HL-60 (cell line): ENCODE data around the gene ZNF280D.

Experiments
- DNase-seq, 2 experiments: peaks; one replicate each; pipeline ENCODE4 v3.0.0-alpha.2; 2010 to 2020; ENCODE audit warnings: low read depth in 1 of 2, low spot score in 1 of 2
- H3K27ac ChIP-seq: fragments of 250-450 bp; sonication (Bioruptor Pico); replicated peaks from 2 replicates; pipeline ENCODE4 v1.5.1; 2020; ENCODE audit warnings: mild to moderate bottlenecking, moderate library complexity
- H3K27me3 ChIP-seq: fragments of 250-450 bp; sonication (Bioruptor Pico); 2 replicates; pipeline ENCODE4 v1.5.1; 2021; ENCODE audit warnings: mild to moderate bottlenecking, moderate library complexity; ENCODE audit not compliant: insufficient read depth, poor library complexity, severe bottlenecking
- H3K4me3 ChIP-seq: replicated peaks from 2 replicates; pipeline ENCODE4 v1.5.1; 2011; ENCODE audit warnings: mild to moderate bottlenecking, control low read depth, low read length; ENCODE audit not compliant: insufficient read depth
- GABPA ChIP-seq: IDR thresholded peaks from 2 replicates; pipeline ENCODE4 v1.6.1; 2012; ENCODE audit warnings: low read depth
- POLR2AphosphoS5 ChIP-seq: IDR thresholded peaks from 2 replicates; pipeline ENCODE4 v1.6.1; 2012; ENCODE audit warnings: low read depth
- SPI1 ChIP-seq: IDR thresholded peaks from 2 replicates; pipeline ENCODE4 v1.6.1; 2012; ENCODE audit warnings: low read depth, mild to moderate bottlenecking, borderline replicate concordance
- TF ChIP-seq, protein P1 (sequence below): IDR thresholded peaks from one replicate; pipeline ENCODE4 v1.5.1; 2011; ENCODE audit warnings: low read length, control low read depth, inconsistent platforms; ENCODE audit not compliant: insufficient read depth
- TF ChIP-seq, protein P2 (sequence below): IDR thresholded peaks from 2 replicates; pipeline ENCODE4 v1.6.1; 2012; ENCODE audit warnings: low read depth; ENCODE audit not compliant: insufficient replicate concordance

The ZNF280D gene

DNA sequence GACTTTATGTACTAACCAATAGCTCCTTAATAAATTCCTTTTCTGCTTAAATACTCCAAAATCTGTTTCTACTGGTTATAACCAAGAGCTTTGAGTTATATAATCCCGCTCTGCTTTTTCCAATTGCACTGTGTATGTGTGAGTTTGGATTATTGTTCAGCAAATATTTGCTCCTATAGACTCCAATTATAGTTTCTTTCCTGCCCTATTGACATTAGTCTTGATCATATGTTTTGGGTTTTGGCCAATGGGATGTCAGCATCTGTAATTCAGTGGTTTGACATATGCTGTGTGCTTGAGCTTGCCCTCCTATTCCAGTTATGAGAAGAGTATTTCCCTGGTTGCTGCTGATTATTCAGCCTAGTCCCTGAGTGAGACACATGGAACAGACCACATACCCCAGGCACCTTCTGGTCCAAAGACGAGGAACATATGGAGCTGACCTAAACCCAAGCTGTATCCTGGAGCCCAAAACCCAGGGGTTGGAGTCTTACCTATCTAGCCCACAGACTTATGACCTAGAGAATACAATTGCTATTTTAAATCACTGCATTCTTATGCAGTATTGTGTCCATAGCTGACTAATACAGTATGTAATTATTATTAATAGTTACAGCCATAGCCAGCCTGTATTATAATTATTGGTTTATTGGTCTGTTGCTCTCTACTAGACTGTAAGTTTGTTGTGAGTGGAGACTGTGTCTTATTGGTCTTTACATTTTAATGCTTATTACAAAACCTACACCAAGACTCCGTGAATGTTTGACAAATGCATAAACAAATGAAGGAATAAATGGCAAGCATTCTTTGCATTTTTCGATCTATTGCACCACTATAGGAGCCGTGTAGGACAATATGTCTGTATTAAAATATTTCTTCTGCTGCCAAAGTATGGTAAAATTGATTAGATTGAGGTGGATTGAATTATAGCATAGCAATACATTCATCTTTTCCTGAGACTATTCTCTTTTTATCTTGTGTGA is 11.7 kb upstream of the ZNF280D start:
- TF ChIP-seq POLR2AphosphoS5, result no peak
- no peak overlapping the region for H3K27ac ChIP-seq

DNA sequence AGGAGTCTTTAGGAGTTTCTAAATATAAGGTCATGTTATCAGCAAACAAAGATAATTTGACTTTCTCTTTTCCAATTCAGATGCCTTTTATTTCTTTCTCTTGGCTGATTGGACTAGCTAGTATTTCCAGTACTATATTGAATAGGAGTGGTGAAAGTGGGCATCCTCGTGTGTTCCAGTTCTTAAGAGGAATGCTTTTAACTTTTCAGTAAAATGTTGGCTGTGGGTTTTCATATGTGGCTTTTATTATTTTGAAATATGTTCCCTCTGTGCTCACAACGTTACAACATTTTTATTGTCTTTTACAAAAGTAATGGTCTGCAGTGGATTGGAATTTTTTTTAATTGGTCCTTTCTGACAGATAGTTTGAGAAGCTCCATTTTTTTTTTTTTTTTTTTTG is 8.2 kb upstream of the ZNF280D start:
- H3K27ac ChIP-seq, result no peak overlapping the region
- H3K27me3 ChIP-seq, result no peaks in the 10 kb centered on the region
- H3K4me3 ChIP-seq, result no peak overlapping the region
- no peak for TF ChIP-seq SPI1
- TF ChIP-seq POLR2AphosphoS5, result no peak
- TF ChIP-seq GABPA, result no peak
- TF ChIP-seq, protein P1, sequence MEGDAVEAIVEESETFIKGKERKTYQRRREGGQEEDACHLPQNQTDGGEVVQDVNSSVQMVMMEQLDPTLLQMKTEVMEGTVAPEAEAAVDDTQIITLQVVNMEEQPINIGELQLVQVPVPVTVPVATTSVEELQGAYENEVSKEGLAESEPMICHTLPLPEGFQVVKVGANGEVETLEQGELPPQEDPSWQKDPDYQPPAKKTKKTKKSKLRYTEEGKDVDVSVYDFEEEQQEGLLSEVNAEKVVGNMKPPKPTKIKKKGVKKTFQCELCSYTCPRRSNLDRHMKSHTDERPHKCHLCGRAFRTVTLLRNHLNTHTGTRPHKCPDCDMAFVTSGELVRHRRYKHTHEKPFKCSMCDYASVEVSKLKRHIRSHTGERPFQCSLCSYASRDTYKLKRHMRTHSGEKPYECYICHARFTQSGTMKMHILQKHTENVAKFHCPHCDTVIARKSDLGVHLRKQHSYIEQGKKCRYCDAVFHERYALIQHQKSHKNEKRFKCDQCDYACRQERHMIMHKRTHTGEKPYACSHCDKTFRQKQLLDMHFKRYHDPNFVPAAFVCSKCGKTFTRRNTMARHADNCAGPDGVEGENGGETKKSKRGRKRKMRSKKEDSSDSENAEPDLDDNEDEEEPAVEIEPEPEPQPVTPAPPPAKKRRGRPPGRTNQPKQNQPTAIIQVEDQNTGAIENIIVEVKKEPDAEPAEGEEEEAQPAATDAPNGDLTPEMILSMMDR, result no peak
- TF ChIP-seq, protein P2, sequence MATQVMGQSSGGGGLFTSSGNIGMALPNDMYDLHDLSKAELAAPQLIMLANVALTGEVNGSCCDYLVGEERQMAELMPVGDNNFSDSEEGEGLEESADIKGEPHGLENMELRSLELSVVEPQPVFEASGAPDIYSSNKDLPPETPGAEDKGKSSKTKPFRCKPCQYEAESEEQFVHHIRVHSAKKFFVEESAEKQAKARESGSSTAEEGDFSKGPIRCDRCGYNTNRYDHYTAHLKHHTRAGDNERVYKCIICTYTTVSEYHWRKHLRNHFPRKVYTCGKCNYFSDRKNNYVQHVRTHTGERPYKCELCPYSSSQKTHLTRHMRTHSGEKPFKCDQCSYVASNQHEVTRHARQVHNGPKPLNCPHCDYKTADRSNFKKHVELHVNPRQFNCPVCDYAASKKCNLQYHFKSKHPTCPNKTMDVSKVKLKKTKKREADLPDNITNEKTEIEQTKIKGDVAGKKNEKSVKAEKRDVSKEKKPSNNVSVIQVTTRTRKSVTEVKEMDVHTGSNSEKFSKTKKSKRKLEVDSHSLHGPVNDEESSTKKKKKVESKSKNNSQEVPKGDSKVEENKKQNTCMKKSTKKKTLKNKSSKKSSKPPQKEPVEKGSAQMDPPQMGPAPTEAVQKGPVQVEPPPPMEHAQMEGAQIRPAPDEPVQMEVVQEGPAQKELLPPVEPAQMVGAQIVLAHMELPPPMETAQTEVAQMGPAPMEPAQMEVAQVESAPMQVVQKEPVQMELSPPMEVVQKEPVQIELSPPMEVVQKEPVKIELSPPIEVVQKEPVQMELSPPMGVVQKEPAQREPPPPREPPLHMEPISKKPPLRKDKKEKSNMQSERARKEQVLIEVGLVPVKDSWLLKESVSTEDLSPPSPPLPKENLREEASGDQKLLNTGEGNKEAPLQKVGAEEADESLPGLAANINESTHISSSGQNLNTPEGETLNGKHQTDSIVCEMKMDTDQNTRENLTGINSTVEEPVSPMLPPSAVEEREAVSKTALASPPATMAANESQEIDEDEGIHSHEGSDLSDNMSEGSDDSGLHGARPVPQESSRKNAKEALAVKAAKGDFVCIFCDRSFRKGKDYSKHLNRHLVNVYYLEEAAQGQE, result no peak
- no peak for DNase-seq

More for the DNA sequence above, 11.7 kb upstream of the ZNF280D start:
- DNase-seq, result no peak
- Histone ChIP-seq H3K27me3 (no peaks in the 10 kb centered on the region), H3K4me3 (no peak overlapping the region)

DNA sequence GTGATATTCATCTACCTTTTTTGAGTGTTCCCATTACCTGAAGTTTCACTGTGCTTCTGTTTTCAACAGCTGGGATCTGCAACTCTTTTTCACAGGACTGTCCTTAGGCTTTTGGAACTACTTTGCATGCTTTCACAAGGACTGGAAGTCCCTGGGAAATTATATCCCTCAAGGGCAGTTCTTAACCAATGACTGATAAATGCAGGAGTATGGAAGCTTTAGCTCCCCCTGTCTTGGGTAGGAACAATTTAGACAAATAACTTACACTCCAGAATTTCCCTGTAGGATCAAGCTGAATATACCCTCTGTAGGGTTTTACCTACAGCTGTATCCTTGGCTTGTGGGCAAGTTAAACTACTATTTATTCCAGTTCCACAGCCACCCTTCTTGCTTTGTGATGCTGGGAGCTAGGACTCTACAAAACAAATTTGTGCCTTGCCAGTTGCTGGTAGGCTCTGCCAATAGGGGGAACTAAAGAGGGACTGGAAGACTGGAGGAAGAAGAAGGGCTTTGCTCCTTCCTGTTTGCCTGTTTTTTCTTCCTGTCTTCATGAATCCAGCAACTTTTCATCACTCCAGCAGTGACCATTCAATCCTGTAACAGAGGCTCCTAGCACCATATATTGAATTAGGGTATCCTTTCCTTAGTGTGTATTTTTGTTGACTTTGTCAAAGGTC is 6.8 kb upstream of the ZNF280D start:
- H3K27ac ChIP-seq, result no peak overlapping the region
- H3K4me3 ChIP-seq, result no peak overlapping the region
- no peaks in the 10 kb centered on the region for H3K27me3 ChIP-seq
- DNase-seq, result peak in 1 of 2 experiments; percentile 57
- TF ChIP-seq, protein P1, result peak; percentile 32
- TF ChIP-seq GABPA, result peak; percentile 84
- TF ChIP-seq, protein P2, result no peak

- Histone ChIP-seq H3K4me3 (no peak overlapping the region), H3K27ac (no peak overlapping the region), H3K27me3 (no peaks in the 10 kb centered on the region)
- no peak for DNase-seq
- TF ChIP-seq SPI1, result no peak
- TF ChIP-seq, protein P2, result no peak
- TF ChIP-seq GABPA, result no peak
- TF ChIP-seq, protein P1, result no peak
- no peak for TF ChIP-seq POLR2AphosphoS5
Observed at GRCh38 chr15:56739474-56739873, 6.2 kb upstream of the ZNF280D start.
